ENCODE data around the gene PODN. TPM values are rescaled to one million over a fixed set of nuclear protein-coding genes. Genes with fewer than 3 reads are reported as not detected.

The PODN gene
- total RNA-seq, 4 donors from 2014 or later: 209 to 1,182 (median 700) TPM

GRCh38 chr1:53091841-53092645 lies 30.0 kb downstream of the PODN start:
- H3K4me1 ChIP-seq: peaks cover 0 to 43% (median 5%) of the 10 kb centered on the region in 4 donors
- no peak for TF ChIP-seq EP300 (IDR thresholded peaks at IDR 0.05)
- no peak for TF ChIP-seq CTCF (IDR thresholded peaks at IDR 0.05)
- TF ChIP-seq POLR2A (IDR thresholded peaks at IDR 0.05): no peak

DNA sequence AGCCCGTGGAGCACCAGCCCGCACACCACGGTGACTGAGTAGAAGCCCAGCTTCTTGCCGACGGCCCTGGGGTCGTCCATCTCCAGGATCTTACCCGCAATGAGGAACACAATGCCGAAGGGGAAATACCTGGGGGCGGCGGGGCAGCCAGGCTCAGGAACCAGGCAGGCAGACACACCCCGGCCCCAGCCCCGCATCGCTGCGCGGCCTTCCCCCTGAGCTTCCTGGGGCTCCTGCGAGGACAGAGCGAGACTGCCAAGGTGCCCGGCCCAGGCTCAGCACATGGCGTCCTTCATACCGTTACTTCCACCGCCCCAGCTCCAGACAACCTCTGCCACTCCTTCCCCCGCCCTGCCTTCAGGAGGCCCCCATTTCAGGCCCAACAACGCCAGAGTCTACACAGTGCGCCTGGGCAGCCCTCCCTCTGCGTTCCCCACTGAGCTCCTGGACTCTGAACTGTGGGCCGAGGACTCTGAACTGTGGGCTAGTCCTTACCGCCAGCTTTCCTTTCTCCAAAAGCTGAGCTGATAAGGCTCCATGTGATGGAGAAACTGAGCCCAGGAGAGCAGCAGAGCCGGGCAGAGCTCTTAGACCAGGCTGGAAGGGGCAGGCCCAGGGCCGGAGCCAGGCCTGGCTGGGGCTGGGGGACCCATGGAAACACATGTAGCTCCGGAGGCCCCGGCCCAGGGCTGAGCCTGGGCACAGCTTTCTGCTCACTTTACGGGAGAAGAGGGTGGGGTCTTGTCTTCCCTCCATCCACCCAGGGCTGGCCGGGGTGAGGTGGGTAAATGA lies 30.8 kb downstream of the PODN start:
- TF ChIP-seq POLR2A (IDR thresholded peaks at IDR 0.05) (no peak), CTCF (IDR thresholded peaks at IDR 0.05) (no peak), EP300 (IDR thresholded peaks at IDR 0.05) (no peak)
- Histone ChIP-seq H3K36me3 (no peaks in the 10 kb centered on the region), H3K9me3 (no peaks in the 10 kb centered on the region), H3K27me3 (no peaks in the 10 kb centered on the region), H3K27ac (peak overlapping the region in 1 of 4 donors; percentile 15), H3K4me3 (no peak overlapping the region), H3K4me1 (peaks cover 0 to 36% (median 5%) of the 10 kb centered on the region in 4 donors)
- no peak for DNase-seq (ENCODE audit: low spot score in 2 of 2)
- WGBS, 2 donors: 86 to 90% methylated on average over 21 to 29 of the region's 33 CpGs

More at GRCh38 chr1:53091841-53092645, 30.0 kb downstream of the PODN start:
- no peaks in the 10 kb centered on the region for H3K27me3 ChIP-seq
- H3K4me3 ChIP-seq: no peak overlapping the region
- H3K27ac ChIP-seq: no peak overlapping the region
- no peak for DNase-seq (ENCODE audit: low spot score in 2 of 2)
- no peaks in the 10 kb centered on the region for H3K9me3 ChIP-seq
- H3K36me3 ChIP-seq: no peaks in the 10 kb centered on the region
- WGBS, 2 donors: 84 to 86% methylated on average over 24 to 25 of the region's 26 CpGs

DNA sequence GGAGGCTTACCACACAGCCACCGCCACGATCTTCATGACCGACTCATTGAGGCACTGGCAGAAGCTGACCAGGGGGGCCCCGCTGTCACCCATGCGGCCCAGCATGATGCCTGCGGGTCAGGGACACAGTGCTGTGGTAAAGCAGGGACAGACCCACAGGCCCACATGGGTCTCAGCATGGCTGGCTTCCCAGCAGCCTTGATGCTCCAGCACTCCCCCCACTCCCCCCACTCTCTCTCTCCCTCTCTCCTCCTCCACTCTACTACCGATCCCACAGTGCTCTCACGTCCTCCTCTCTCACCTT lies 31.4 kb downstream of the PODN start:
- DNase-seq (ENCODE audit: low spot score in 2 of 2): no peak
- Histone ChIP-seq H3K27me3 (no peaks in the 10 kb centered on the region), H3K9me3 (no peaks in the 10 kb centered on the region), H3K4me1 (peaks cover 0 to 36% (median 5%) of the 10 kb centered on the region in 4 donors), H3K4me3 (no peak overlapping the region), H3K27ac (peak overlapping the region in 1 of 4 donors; percentile 62), H3K36me3 (no peaks in the 10 kb centered on the region)
- TF ChIP-seq POLR2A (IDR thresholded peaks at IDR 0.05): no peak
- no peak for TF ChIP-seq CTCF (IDR thresholded peaks at IDR 0.05)
- no peak for TF ChIP-seq EP300 (IDR thresholded peaks at IDR 0.05)
- 85 to 87% methylated on average over 8 of the region's 8 CpGs for WGBS, 2 donors

GRCh38 chr1:53093778-53094532 lies 31.9 kb downstream of the PODN start:
- no peak overlapping the region for H3K4me3 ChIP-seq
- H3K4me1 ChIP-seq: peaks cover 0 to 34% (median 5%) of the 10 kb centered on the region in 4 donors
- H3K27ac ChIP-seq: peak overlapping the region in 2 of 4 donors; percentile 50 to 62
- H3K27me3 ChIP-seq: no peaks in the 10 kb centered on the region
- TF ChIP-seq POLR2A (IDR thresholded peaks at IDR 0.05): no peak
- TF ChIP-seq EP300 (IDR thresholded peaks at IDR 0.05): no peak
- no peak for TF ChIP-seq CTCF (IDR thresholded peaks at IDR 0.05)
- H3K9me3 ChIP-seq: no peaks in the 10 kb centered on the region
- WGBS, 2 donors: 88 to 90% methylated on average over 20 of the region's 20 CpGs
- no peak for DNase-seq (ENCODE audit: low spot score in 2 of 2)
- no peaks in the 10 kb centered on the region for H3K36me3 ChIP-seq

All from tibial nerve (tissue), 4 donors.